Measurements from ENCODE around the gene NPAT. TPM values are rescaled to one million over a fixed set of nuclear protein-coding genes. Genes with fewer than 3 reads are reported as not detected.

NPAT gene
- total RNA-seq, 1 donor from 2014 or later: 15.7 TPM

DNA sequence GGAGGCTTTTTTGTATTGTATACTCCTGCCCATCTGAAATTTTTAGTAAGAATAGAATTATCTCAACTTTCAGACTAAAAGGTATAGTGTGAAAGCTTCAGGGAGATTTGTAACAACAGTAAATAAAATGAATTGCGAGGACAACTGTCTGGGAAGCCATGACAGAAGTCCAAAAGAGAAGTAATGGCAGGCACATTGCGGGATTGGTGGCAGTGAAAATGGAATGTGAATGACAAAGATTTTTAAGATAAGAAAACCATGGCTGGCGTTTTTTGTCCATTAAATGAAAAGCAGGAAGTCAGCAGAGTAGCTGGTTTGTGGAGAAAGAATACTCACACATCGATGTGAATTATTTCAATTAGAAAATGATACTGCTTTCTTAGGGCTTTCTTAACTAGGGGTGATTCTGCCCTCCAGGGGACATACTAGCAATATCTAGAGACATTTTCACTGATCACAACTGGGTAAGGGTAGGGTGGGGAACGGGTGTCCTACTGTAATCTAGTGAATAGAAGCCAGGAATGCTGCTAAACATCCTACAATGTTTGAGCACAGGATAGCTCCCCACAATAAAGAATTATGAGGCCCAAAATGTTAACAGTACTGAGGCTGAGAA, 1.6 kb downstream of the NPAT start:
- DNase-seq (ENCODE audit: low spot score): no peak
- Mint-ChIP-seq H3K9me3 (ENCODE audit: unreplicated experiment) (no peaks in the 10 kb centered on the region), H3K4me3 (ENCODE audit: unreplicated experiment) (no peak overlapping the region), H3K36me3 (ENCODE audit: low read depth, unreplicated experiment) (no peaks in the 10 kb centered on the region), H3K27me3 (ENCODE audit: unreplicated experiment) (peaks cover 10% of the 10 kb centered on the region), H3K4me1 (ENCODE audit: unreplicated experiment) (peaks cover 41% of the 10 kb centered on the region), H3K27ac (ENCODE audit: unreplicated experiment) (no peak overlapping the region)
- TF ChIP-seq, protein P1, sequence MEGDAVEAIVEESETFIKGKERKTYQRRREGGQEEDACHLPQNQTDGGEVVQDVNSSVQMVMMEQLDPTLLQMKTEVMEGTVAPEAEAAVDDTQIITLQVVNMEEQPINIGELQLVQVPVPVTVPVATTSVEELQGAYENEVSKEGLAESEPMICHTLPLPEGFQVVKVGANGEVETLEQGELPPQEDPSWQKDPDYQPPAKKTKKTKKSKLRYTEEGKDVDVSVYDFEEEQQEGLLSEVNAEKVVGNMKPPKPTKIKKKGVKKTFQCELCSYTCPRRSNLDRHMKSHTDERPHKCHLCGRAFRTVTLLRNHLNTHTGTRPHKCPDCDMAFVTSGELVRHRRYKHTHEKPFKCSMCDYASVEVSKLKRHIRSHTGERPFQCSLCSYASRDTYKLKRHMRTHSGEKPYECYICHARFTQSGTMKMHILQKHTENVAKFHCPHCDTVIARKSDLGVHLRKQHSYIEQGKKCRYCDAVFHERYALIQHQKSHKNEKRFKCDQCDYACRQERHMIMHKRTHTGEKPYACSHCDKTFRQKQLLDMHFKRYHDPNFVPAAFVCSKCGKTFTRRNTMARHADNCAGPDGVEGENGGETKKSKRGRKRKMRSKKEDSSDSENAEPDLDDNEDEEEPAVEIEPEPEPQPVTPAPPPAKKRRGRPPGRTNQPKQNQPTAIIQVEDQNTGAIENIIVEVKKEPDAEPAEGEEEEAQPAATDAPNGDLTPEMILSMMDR (IDR thresholded peaks at IDR 0.05; ENCODE audit: unreplicated experiment): no peak

DNA sequence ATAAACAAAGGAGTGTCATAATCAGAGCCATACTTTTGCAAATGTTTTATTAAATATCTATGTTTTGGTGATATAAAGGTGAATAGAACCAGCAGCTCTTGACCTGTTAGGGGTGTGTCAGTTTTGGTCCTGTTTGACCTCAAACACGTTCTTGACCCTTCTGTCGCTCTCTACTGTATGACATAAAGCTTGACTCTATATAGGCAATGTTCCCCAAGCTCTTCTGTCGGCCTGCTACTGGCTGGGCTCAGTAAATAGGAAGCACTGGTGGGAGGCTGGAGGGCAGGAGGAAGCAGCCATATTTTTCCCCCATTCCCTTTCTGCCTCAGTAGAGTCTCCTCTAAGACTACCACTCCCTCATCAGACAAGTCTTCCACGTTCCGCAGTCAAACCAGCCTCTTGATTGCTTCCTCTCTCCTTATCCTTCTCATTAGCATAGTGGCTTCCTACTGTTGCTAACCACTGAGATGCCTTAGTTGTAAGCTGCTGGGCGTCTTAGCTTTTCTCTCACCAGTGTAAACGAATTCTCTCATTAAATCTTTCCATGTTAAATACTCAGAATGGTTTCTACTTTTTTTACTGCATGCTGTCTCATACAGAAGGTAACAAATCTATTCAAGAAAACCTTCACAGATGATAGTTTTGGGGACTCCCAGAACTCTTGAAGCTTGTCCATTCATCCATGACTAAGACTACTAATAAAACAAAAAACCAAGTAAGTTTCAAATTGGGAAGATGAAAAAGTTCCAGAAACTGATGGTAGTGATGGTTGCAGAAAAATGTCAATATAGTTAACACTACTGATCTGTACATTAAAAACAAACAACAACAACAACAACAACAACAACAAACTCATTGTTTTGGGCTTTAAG, 3.3 kb downstream of the NPAT start:
- no peaks in the 10 kb centered on the region for H3K36me3 Mint-ChIP-seq (ENCODE audit: low read depth, unreplicated experiment)
- TF ChIP-seq, protein P1 (IDR thresholded peaks at IDR 0.05; ENCODE audit: unreplicated experiment): no peak
- H3K27me3 Mint-ChIP-seq (ENCODE audit: unreplicated experiment): peaks cover 10% of the 10 kb centered on the region
- no peak overlapping the region for H3K27ac Mint-ChIP-seq (ENCODE audit: unreplicated experiment)
- H3K4me1 Mint-ChIP-seq (ENCODE audit: unreplicated experiment): peaks cover 27% of the 10 kb centered on the region
- no peaks in the 10 kb centered on the region for H3K9me3 Mint-ChIP-seq (ENCODE audit: unreplicated experiment)
- H3K4me3 Mint-ChIP-seq (ENCODE audit: unreplicated experiment): no peak overlapping the region
- DNase-seq (ENCODE audit: low spot score): no peak

DNA sequence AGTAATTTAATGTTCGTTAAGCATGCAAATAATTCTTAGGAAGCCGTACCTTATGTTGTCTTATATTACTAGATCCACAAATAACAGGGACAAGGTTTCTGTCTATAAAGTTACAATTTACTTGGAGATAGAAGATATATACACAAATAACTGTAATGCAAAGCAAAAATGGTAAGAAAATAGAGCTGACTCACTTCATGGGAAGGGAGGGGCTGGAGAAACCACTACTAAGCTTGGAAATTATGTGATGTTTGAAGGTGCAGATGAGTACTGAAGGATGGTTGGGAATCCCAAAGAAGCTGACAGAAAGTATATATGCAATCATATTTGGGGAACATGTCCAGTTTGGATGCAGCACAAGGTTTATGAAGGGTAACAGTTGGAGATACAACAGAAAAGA, 4.0 kb downstream of the NPAT start:
- TF ChIP-seq, protein P1 (IDR thresholded peaks at IDR 0.05; ENCODE audit: unreplicated experiment): no peak
- no peak overlapping the region for H3K4me3 Mint-ChIP-seq (ENCODE audit: unreplicated experiment)

DNA sequence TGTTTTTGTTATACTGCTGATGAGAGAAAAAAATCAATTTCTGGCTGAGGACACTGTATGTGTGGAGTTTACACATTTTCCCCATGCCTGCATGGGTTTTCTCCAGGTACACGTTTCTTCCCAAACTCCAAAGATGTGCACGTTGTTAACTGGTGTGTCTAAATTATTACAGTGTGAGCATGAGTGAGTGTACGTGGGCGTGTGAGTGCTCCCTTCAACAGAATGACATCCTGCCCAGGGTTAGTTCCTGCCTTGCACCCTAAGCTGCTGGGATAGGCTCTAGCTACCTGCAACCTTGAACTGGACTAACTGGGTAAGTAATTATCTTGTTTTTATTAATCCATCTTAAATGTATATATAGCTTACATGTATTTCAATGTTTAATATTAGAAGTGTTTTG, 5.5 kb downstream of the NPAT start:
- no peak overlapping the region for H3K27ac Mint-ChIP-seq (ENCODE audit: unreplicated experiment)
- TF ChIP-seq, protein P1 (IDR thresholded peaks at IDR 0.05; ENCODE audit: unreplicated experiment): no peak
- H3K36me3 Mint-ChIP-seq (ENCODE audit: low read depth, unreplicated experiment): no peaks in the 10 kb centered on the region
- no peak for DNase-seq (ENCODE audit: low spot score)
- no peaks in the 10 kb centered on the region for H3K9me3 Mint-ChIP-seq (ENCODE audit: unreplicated experiment)
- H3K4me3 Mint-ChIP-seq (ENCODE audit: unreplicated experiment): no peak overlapping the region
- H3K4me1 Mint-ChIP-seq (ENCODE audit: unreplicated experiment): peaks cover 27% of the 10 kb centered on the region
- peaks cover 4% of the 10 kb centered on the region for H3K27me3 Mint-ChIP-seq (ENCODE audit: unreplicated experiment)

More for the DNA sequence above, 4.0 kb downstream of the NPAT start:
- Mint-ChIP-seq H3K4me1 (ENCODE audit: unreplicated experiment) (peaks cover 27% of the 10 kb centered on the region), H3K27ac (ENCODE audit: unreplicated experiment) (no peak overlapping the region), H3K36me3 (ENCODE audit: low read depth, unreplicated experiment) (no peaks in the 10 kb centered on the region), H3K9me3 (ENCODE audit: unreplicated experiment) (no peaks in the 10 kb centered on the region), H3K27me3 (ENCODE audit: unreplicated experiment) (peaks cover 10% of the 10 kb centered on the region)
- no peak for DNase-seq (ENCODE audit: low spot score)

DNA sequence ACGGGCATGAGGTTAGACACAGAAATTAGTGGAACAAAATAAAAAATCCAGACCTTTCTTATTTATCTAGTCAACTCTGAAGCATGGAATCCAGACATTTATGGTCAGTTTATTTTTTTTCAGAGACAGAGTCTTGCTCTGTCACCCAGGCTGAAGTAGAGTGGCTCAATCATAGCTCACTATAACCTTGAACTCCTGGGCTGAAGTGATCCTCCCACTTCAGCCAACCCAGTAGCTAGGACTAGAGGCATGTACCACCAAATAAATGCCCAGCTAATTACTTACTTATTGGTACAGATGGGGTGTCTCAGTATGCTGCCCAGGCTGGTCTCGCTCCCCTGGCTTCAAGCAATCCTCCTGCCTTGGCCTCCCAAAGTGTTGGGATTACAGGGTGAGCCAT, 8.7 kb downstream of the NPAT start:
- no peaks in the 10 kb centered on the region for H3K9me3 Mint-ChIP-seq (ENCODE audit: unreplicated experiment)
- no peak for DNase-seq (ENCODE audit: low spot score)
- no peaks in the 10 kb centered on the region for H3K27me3 Mint-ChIP-seq (ENCODE audit: unreplicated experiment)
- peaks cover 14% of the 10 kb centered on the region for H3K36me3 Mint-ChIP-seq (ENCODE audit: low read depth, unreplicated experiment)
- H3K4me1 Mint-ChIP-seq (ENCODE audit: unreplicated experiment): no peaks in the 10 kb centered on the region
- no peak overlapping the region for H3K4me3 Mint-ChIP-seq (ENCODE audit: unreplicated experiment)
- TF ChIP-seq, protein P1 (IDR thresholded peaks at IDR 0.05; ENCODE audit: unreplicated experiment): no peak
- H3K27ac Mint-ChIP-seq (ENCODE audit: unreplicated experiment): no peak overlapping the region

Data from endothelial cell (in vitro differentiated cells).